HepG2 (cell line): ENCODE measurements around the gene PELI3. TPM values are rescaled to one million over a fixed set of nuclear protein-coding genes. Genes with fewer than 3 reads are reported as not detected.

ENCODE experiments used
- ARHGAP35 ChIP-seq: sonication (generic); formaldehyde crosslinking; IDR thresholded peaks from 2 replicates; pipeline ENCODE4 v1.9.0; 2022; ENCODE audit warnings: mild to moderate bottlenecking, inconsistent platforms, moderate library complexity, missing genetic modification reagents, borderline replicate concordance
- CCDC6 ChIP-seq: sonication (generic); formaldehyde crosslinking; IDR thresholded peaks from 2 replicates; pipeline ENCODE4 v1.8.1; 2022; ENCODE audit warnings: mild to moderate bottlenecking, missing genetic modification reagents, moderate library complexity
- CERS6 ChIP-seq: sonication (generic); formaldehyde crosslinking; IDR thresholded peaks from 2 replicates; pipeline ENCODE4 v1.5.0; 2020; ENCODE audit warnings: missing genetic modification reagents
- GATA4 ChIP-seq: sonication (generic); IDR thresholded peaks from 2 replicates; pipeline ENCODE4 v1.6.1; 2016; ENCODE audit warnings: antibody characterized with exemption, low read depth, borderline replicate concordance
- HDAC2 ChIP-seq: sonication (generic); formaldehyde crosslinking; IDR thresholded peaks from 2 replicates; pipeline ENCODE4 v1.4.0; 2020; ENCODE audit warnings: missing genetic modification reagents
- IKZF4 ChIP-seq: sonication (generic); formaldehyde crosslinking; IDR thresholded peaks from 2 replicates; pipeline ENCODE4 v1.5.1; 2020; ENCODE audit warnings: borderline replicate concordance, mild to moderate bottlenecking, low read depth, missing genetic modification reagents; ENCODE audit errors: not compliant biosample characterization
- LRRFIP1 ChIP-seq: sonication (generic); formaldehyde crosslinking; conservative IDR thresholded peaks from 2 replicates; pipeline ENCODE4 v1.4.0; 2020; ENCODE audit warnings: missing genetic modification reagents
- NFYB ChIP-seq: sonication (generic); formaldehyde crosslinking; IDR thresholded peaks from 2 replicates; pipeline ENCODE4 v1.4.0; 2020; ENCODE audit warnings: missing genetic modification reagents
- PHF21A ChIP-seq: sonication (generic); formaldehyde crosslinking; IDR thresholded peaks from 2 replicates; pipeline ENCODE4 v1.5.0; 2020; ENCODE audit warnings: mild to moderate bottlenecking, missing genetic modification reagents
- RBM22 ChIP-seq: fragments of 200-400 bp; formaldehyde crosslinking; optimal IDR thresholded peaks from 2 replicates; pipeline ENCODE3; 2017; ENCODE audit warnings: mild to moderate bottlenecking, low read length, moderate library complexity
- RORA ChIP-seq: sonication (generic); formaldehyde crosslinking; IDR thresholded peaks from 2 replicates; pipeline ENCODE4 v1.5.0; 2020; ENCODE audit warnings: mild to moderate bottlenecking, missing genetic modification reagents, moderate library complexity
- SOX13 ChIP-seq, 3 experiments: fragments of 450-650 bp in 1 of 3; sonication (generic) in 1 of 3; formaldehyde crosslinking in 1 of 3; IDR thresholded peaks in 2 of 3; conservative IDR thresholded peaks in 1 of 3; 2 replicates each; pipeline versions ENCODE4 v1.5.0 to v1.6.1; 2016 to 2020; ENCODE audit warnings: antibody characterized with exemption in 1 of 3, mild to moderate bottlenecking in 1 of 3, missing compliant biosample characterization in 1 of 3, missing genetic modification reagents in 1 of 3, moderate library complexity in 1 of 3
- SP4 ChIP-seq: sonication (generic); formaldehyde crosslinking; IDR thresholded peaks from 2 replicates; pipeline ENCODE4 v1.8.1; 2023; ENCODE audit warnings: mild to moderate bottlenecking, missing genetic modification reagents
- THYN1 ChIP-seq: sonication (generic); formaldehyde crosslinking; IDR thresholded peaks from 2 replicates; pipeline ENCODE4 v1.8.1; 2023; ENCODE audit warnings: low read depth, mild to moderate bottlenecking, moderate library complexity, missing genetic modification reagents, borderline replicate concordance
- ZBTB26 ChIP-seq: IDR thresholded peaks from 2 replicates; pipeline ENCODE4 v1.6.1; 2016; ENCODE audit warnings: missing compliant biosample characterization, missing genetic modification reagents, borderline replicate concordance
- ZFP36 ChIP-seq: fragments of 150-350 bp; IDR thresholded peaks from 2 replicates; pipeline ENCODE4 v1.6.1; 2018; ENCODE audit warnings: borderline replicate concordance, low read length, low read depth; ENCODE audit not compliant: partially characterized antibody
- ZNF10 ChIP-seq: sonication (generic); formaldehyde crosslinking; IDR thresholded peaks from 2 replicates; pipeline ENCODE4 v1.4.0; 2020; ENCODE audit warnings: mild to moderate bottlenecking, low read depth, missing genetic modification reagents, borderline replicate concordance
- ZNF598 ChIP-seq: sonication (generic); formaldehyde crosslinking; IDR thresholded peaks from 2 replicates; pipeline ENCODE4 v1.5.1; 2020; ENCODE audit warnings: mild to moderate bottlenecking, missing genetic modification reagents, borderline replicate concordance
- ZNF709 ChIP-seq: sonication (generic); formaldehyde crosslinking; IDR thresholded peaks from 2 replicates; pipeline ENCODE4 v1.5.0; 2020; ENCODE audit warnings: mild to moderate bottlenecking, missing genetic modification reagents
- ZNF891 ChIP-seq: sonication (generic); formaldehyde crosslinking; IDR thresholded peaks from 2 replicates; pipeline ENCODE4 v1.5.0; 2020; ENCODE audit warnings: mild to moderate bottlenecking, missing genetic modification reagents
- polyA plus RNA-seq, 8 experiments: library from polyadenylated mRNA; depleted of rRNA in 3 of 8; stranded (reverse) in 7 of 8; unstranded in 1 of 8; fragments of >200 nt; fragmentation: Illumina TruSeq in 4 of 8; extraction: Trizol in 4 of 8; gene quantifications; 2 replicates each; pipeline versions ENCODE4 v1.2.1 to v1.2.3, GENCODE V29; 2011 to 2016; ENCODE audit warnings: low read depth in 4 of 8, missing spikeins in 1 of 8, mixed read lengths in 1 of 8; ENCODE audit not compliant: insufficient read depth in 1 of 8
- total RNA-seq, 5 experiments: library from RNA; depleted of rRNA; stranded (reverse); fragments of >200 nt; fragmentation: Illumina TruSeq; extraction: Trizol; gene quantifications; 2 replicates each; pipeline ENCODE4 v1.2.3, GENCODE V29; 2016; ENCODE audit warnings: low read depth in 1 of 5
- TF ChIP-seq, protein P1 (sequence below): sonication (generic); formaldehyde crosslinking; IDR thresholded peaks from 2 replicates; pipeline ENCODE4 v1.5.0; 2020; ENCODE audit warnings: missing genetic modification reagents

The PELI3 gene
- total and polyA plus RNA-seq, 2 of the 13 experiments (the other 11 are each of a cell fraction or from before 2014, with no cell fraction given) = 2.0 to 4.0 TPM

GRCh38 chr11:66438504-66439466 lies 27.9 kb upstream of the PELI3 start, which contains the start of gene MRPL11 (continued):
- TF ChIP-seq ZNF891 (CRISPR knock-in tag) (peak; percentile 69; the same call in 1 of the 2 replicates), NFYB (CRISPR knock-in tag) (peak; percentile 49), RORA (CRISPR knock-in tag) (no peak), LRRFIP1 (CRISPR knock-in tag) (no peak), ZNF709 (CRISPR knock-in tag) (no peak), PHF21A (CRISPR knock-in tag) (peak; percentile 32; the same call in 1 of the 2 replicates), CCDC6 (no peak), GATA4 (no peak), ZFP36 (no peak), SOX13 (IDR thresholded peaks at IDR 0.05) (no peak), SOX13 (CRISPR knock-in tag; conservative IDR thresholded peaks at IDR 0.05 in 1 of 2, IDR thresholded peaks at IDR 0.05 in 1 of 2) (peak in 1 of 2 experiments; percentile 10; a peak in 1 of 4 replicates), ARHGAP35 (CRISPR knock-in tag) (0 out of 2 replicates have a peak, but pooled peaks have one; percentile 32), HDAC2 (CRISPR knock-in tag) (no peak; the same call in 1 of the 2 replicates), ZNF598 (CRISPR knock-in tag) (no peak), CERS6 (no peak), IKZF4 (no peak), ZBTB26 (0 out of 2 replicates have a peak, but pooled peaks have one; percentile 43), ZNF10 (CRISPR knock-in tag) (no peak), SP4 (peak; percentile 57), THYN1 (CRISPR knock-in tag) (no peak), RBM22 (no peak)
- TF ChIP-seq, protein P1, sequence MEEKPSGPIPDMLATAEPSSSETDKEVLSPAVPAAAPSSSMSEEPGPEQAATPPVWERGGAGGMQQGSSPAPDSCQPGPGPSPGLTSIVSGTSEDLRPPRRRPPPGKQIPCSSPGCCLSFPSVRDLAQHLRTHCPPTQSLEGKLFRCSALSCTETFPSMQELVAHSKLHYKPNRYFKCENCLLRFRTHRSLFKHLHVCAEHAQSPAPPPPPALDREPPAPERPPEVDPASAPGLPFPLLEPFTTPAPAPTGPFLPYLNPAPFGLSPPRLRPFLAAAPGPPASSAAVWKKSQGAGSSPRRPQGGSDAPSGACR = 0 out of 2 replicates have a peak, but pooled peaks have one; percentile 41
